ENCODE measurements around the gene HAUS2.

Gene HAUS2

GRCh38 chr15:42604894-42605744 is 56.5 kb downstream of the HAUS2 start (continued):
- no peak for TF ChIP-seq POU6F1 (CRISPR knock-in tag; IDR thresholded peaks at IDR 0.05; ENCODE audit: borderline replicate concordance, low read depth)

GRCh38 chr15:42605796-42606195 is 57.2 kb downstream of the HAUS2 start:
- ATAC-seq = no peak

GRCh38 chr15:42608110-42608531 is 59.5 kb downstream of the HAUS2 start:
- no peak for ATAC-seq
- TF ChIP-seq TSHZ2 (CRISPR knock-in tag; IDR thresholded peaks at IDR 0.05) (no peak), ZC3H10 (CRISPR knock-in tag; IDR thresholded peaks at IDR 0.05) (no peak), PPARA (CRISPR knock-in tag; IDR thresholded peaks at IDR 0.05; ENCODE audit: borderline replicate concordance) (no peak), ZNF565 (CRISPR knock-in tag; conservative IDR thresholded peaks at IDR 0.05; ENCODE audit: low read depth) (no peak), ZFP30 (CRISPR knock-in tag; IDR thresholded peaks at IDR 0.05) (no peak), GLIS3 (CRISPR knock-in tag; IDR thresholded peaks at IDR 0.05) (no peak), POU6F1 (CRISPR knock-in tag; IDR thresholded peaks at IDR 0.05; ENCODE audit: borderline replicate concordance, low read depth) (no peak), CSDC2 (CRISPR knock-in tag; IDR thresholded peaks at IDR 0.05) (no peak), CREB5 (CRISPR knock-in tag; IDR thresholded peaks at IDR 0.05; ENCODE audit: low read depth) (no peak), TOX (CRISPR knock-in tag; IDR thresholded peaks at IDR 0.05; ENCODE audit: borderline replicate concordance) (no peak), ZNF70 (CRISPR knock-in tag; IDR thresholded peaks at IDR 0.05) (no peak), ISL1 (CRISPR knock-in tag; IDR thresholded peaks at IDR 0.05) (no peak), RARB (CRISPR knock-in tag; IDR thresholded peaks at IDR 0.05) (no peak), SNAI2 (CRISPR knock-in tag; IDR thresholded peaks at IDR 0.05) (no peak)

More at GRCh38 chr15:42605796-42606195, 57.2 kb downstream of the HAUS2 start:
- TF ChIP-seq SNAI2 (CRISPR knock-in tag; IDR thresholded peaks at IDR 0.05) (no peak), ZC3H10 (CRISPR knock-in tag; IDR thresholded peaks at IDR 0.05) (no peak), ZNF70 (CRISPR knock-in tag; IDR thresholded peaks at IDR 0.05) (no peak), CSDC2 (CRISPR knock-in tag; IDR thresholded peaks at IDR 0.05) (no peak), TOX (CRISPR knock-in tag; IDR thresholded peaks at IDR 0.05; ENCODE audit: borderline replicate concordance) (no peak), ZNF565 (CRISPR knock-in tag; conservative IDR thresholded peaks at IDR 0.05; ENCODE audit: low read depth) (no peak), RARB (CRISPR knock-in tag; IDR thresholded peaks at IDR 0.05) (no peak), ZNF8 (CRISPR knock-in tag; IDR thresholded peaks at IDR 0.05) (no peak), ARNTL (CRISPR knock-in tag; IDR thresholded peaks at IDR 0.05; ENCODE audit: borderline replicate concordance, low read depth) (no peak), ZFP30 (CRISPR knock-in tag; IDR thresholded peaks at IDR 0.05) (no peak), PPARA (CRISPR knock-in tag; IDR thresholded peaks at IDR 0.05; ENCODE audit: borderline replicate concordance) (no peak), ESRRG (CRISPR knock-in tag; IDR thresholded peaks at IDR 0.05) (no peak), TCF4 (CRISPR knock-in tag; IDR thresholded peaks at IDR 0.05; ENCODE audit: borderline replicate concordance) (no peak)

GRCh38 chr15:42608752-42609488 is 60.3 kb downstream of the HAUS2 start:
- no peak for ATAC-seq

More at GRCh38 chr15:42608752-42609488, 60.3 kb downstream of the HAUS2 start:
- TF ChIP-seq ZNF70 (CRISPR knock-in tag; IDR thresholded peaks at IDR 0.05) (no peak), ZC3H10 (CRISPR knock-in tag; IDR thresholded peaks at IDR 0.05) (no peak), CSRNP3 (CRISPR knock-in tag; IDR thresholded peaks at IDR 0.05) (no peak), ESRRG (CRISPR knock-in tag; IDR thresholded peaks at IDR 0.05) (no peak)

Measured in SK-N-SH treated with all-trans-retinoic acid at 6 μM for 48 hours (cell line).